Epithelial cell of alveolus of lung (primary cell): ENCODE results near the gene GPRASP3. TPM values are rescaled to one million over a fixed set of nuclear protein-coding genes. Genes with fewer than 3 reads are reported as not detected.

ENCODE experiments used
- total RNA-seq: library from RNA; depleted of rRNA; stranded (reverse); fragments of >200 nt; gene quantifications from 2 replicates; pipeline ENCODE4 v1.2.1, GENCODE V29; 2015

The GPRASP3 gene
- 1.6 and 4.2 TPM in 2 replicates for total RNA-seq

GRCh38 chrX:102720237-102721168, at the start of gene GPRASP3:
TSS of gene GPRASP3 (plus strand) at chrX:102720743. CDS start at chrX:102748996, 28,253 bp downstream.

DNA sequence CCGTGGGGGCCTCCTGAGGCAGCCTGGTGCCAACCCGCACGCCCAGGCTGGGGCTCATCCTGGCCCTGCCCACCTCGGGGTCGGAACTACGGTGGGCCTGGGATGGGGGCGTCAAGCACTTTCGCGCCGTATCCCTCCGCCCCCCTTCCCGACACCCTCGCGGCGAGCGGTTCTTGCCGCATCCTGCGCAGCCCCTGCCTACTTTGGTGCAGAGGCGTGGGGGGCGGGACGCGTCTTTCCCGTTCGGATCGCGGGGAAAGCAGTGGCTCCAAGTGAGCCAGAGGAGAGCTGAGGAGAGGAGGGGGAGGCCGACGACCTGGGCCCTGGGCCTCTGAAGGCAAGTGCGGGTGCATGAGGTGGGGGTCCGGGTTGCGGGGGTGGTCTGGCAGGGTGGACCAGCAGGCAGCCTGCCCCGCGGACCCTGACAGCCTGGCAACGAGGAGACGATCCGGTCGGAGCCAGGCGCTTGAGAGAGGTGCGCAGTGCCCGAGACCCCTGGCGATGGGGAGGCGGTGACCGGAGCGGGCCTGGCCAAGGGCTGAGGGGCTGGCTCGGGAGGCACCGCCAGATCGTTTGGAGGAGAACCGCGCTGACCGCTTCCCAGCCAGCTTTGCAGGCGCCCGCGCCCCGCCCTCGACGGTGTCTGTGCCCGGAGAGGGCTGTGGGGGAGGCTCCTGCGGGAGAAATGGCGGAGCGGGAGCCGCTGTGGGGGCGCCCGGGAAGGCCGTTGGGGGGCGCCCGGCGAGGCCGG, 8.2 kb upstream of the GPRASP3 start, which contains the start of gene GPRASP2:
TSS of gene GPRASP2 (plus strand) at position 233 of the 751 bp plus-strand sequence. CDS start 2,422 bp downstream, outside the sequence.

Other genes with a start within 250 kb of the GPRASP3 start
- not detected in 2 replicates for gene TCP11X2, start 248.9 kb upstream of the GPRASP3 start, total RNA-seq
- 19.2 and 26.8 TPM in 2 replicates for gene TMSB15A, start 204.0 kb upstream of the GPRASP3 start, total RNA-seq
- 8.1 and 19.2 TPM in 2 replicates for gene ARMCX5, start 121.2 kb upstream of the GPRASP3 start, total RNA-seq
- gene GPRASP1, start 69.3 kb upstream of the GPRASP3 start, total RNA-seq, result 0.65 and 1.2 TPM in 2 replicates
- gene GPRASP2, start 8.3 kb upstream of the GPRASP3 start, total RNA-seq, result 11.5 and 13.4 TPM in 2 replicates
- gene RAB40AL, start 216.5 kb downstream of the GPRASP3 start, total RNA-seq, result not detected in 2 replicates